Adipose tissue (tissue), 3 donors: Measurements from ENCODE around the gene ERCC6. TPM values are rescaled to one million over a fixed set of nuclear protein-coding genes. Genes with fewer than 3 reads are reported as not detected.

Source experiments
- H3K27ac ChIP-seq: one replicate; pipeline ENCODE4 v1.5.1; 2013; ENCODE audit warnings: low read depth, low read length
- WGBS, 3 donors: extraction: QIAGEN DNeasy Blood & Tissue Kit; methylation state at CpG; one replicate each; pipeline ENCODE4 v1.1.7; 2013; 5-methylcytosine and 5-hydroxymethylcytosine counted together
- polyA plus RNA-seq, 3 donors: library from polyadenylated mRNA; stranded (reverse); fragments of 200-250 nt; gene quantifications; one replicate each; pipeline ENCODE4 v1.2.3, GENCODE V29; 2013
- donor health status: healthy with polysubstance abuse.
- donor health status: Bipolar disorder and iron deficiency.
- donor health status: healthy.

The ERCC6 gene
- 1 to 10 TPM; 3.0 to 7.4 (median 3.3) TPM for polyA plus RNA-seq

GRCh38 chr10:49538381-49539319 lies at the start of gene ERCC6:
TSS of gene ERCC6 (minus strand) at chr10:49539121.
- 1% methylated on average over 67 to 75 of the region's 75 CpGs for WGBS, 3 donors
- no peak within 1 kb of the TSS for H3K27ac ChIP-seq

GRCh38 chr10:49587981-49588380 lies 49.1 kb upstream of the ERCC6 start:
- WGBS, 3 donors, result 72 to 80% (median 79%) methylated on average over 4 of the region's 4 CpGs
- no peak overlapping the region for H3K27ac ChIP-seq

GRCh38 chr10:49585387-49585786 lies 46.5 kb upstream of the ERCC6 start:
- no peak overlapping the region for H3K27ac ChIP-seq

- WGBS, 3 donors, result 45 to 55% (median 49%) methylated on average over 2 of the region's 2 CpGs
- H3K27ac ChIP-seq, result no peak overlapping the region
Observed at GRCh38 chr10:49579621-49580020, 40.7 kb upstream of the ERCC6 start.

GRCh38 chr10:49578392-49578791 lies 39.5 kb upstream of the ERCC6 start:
- H3K27ac ChIP-seq, result no peak overlapping the region
- 86 to 96% (median 89%) methylated on average over 3 of the region's 3 CpGs for WGBS, 3 donors

GRCh38 chr10:49577182-49577925 lies 38.4 kb upstream of the ERCC6 start:
- WGBS, 3 donors, result 49 to 79% (median 77%) methylated on average over 2 of the region's 2 CpGs
- no peak overlapping the region for H3K27ac ChIP-seq

- 77 to 87% (median 84%) methylated on average over 11 of the region's 11 CpGs for WGBS, 3 donors
- H3K27ac ChIP-seq, result no peak overlapping the region
Observed at GRCh38 chr10:49575489-49576072, 36.7 kb upstream of the ERCC6 start.

GRCh38 chr10:49572594-49573114 lies 33.7 kb upstream of the ERCC6 start:
- WGBS, 3 donors, result 66 to 77% (median 70%) methylated on average over 9 of the region's 9 CpGs

GRCh38 chr10:49571388-49571787 lies 32.5 kb upstream of the ERCC6 start:
- WGBS, 3 donors, result 29 to 49% (median 34%) methylated on average over 2 of the region's 2 CpGs
- no peak overlapping the region for H3K27ac ChIP-seq

More at GRCh38 chr10:49572594-49573114, 33.7 kb upstream of the ERCC6 start:
- H3K27ac ChIP-seq, result no peak overlapping the region

GRCh38 chr10:49569031-49569631 lies 30.2 kb upstream of the ERCC6 start:
- no peak overlapping the region for H3K27ac ChIP-seq
- WGBS, 3 donors, result 45 to 52% (median 47%) methylated on average over 3 of the region's 3 CpGs

GRCh38 chr10:49568235-49568634 lies 29.3 kb upstream of the ERCC6 start:
- no peak overlapping the region for H3K27ac ChIP-seq
- 39 to 56% (median 50%) methylated on average over 2 of the region's 2 CpGs for WGBS, 3 donors

- WGBS, 3 donors, result 74 to 80% (median 78%) methylated on average over 1 of the region's 1 CpG
- no peak overlapping the region for H3K27ac ChIP-seq
Observed at GRCh38 chr10:49567810-49568209, 28.9 kb upstream of the ERCC6 start.

- H3K27ac ChIP-seq, result no peak overlapping the region
- WGBS, 3 donors, result 73 to 89% (median 87%) methylated on average over 4 of the region's 4 CpGs
Observed at GRCh38 chr10:49564461-49565009, 25.6 kb upstream of the ERCC6 start.

- WGBS, 3 donors, result 61 to 82% (median 71%) methylated on average over 1 of the region's 1 CpG
- no peak overlapping the region for H3K27ac ChIP-seq
Observed at GRCh38 chr10:49562893-49563292, 24.0 kb upstream of the ERCC6 start.

- WGBS, 3 donors, result 31 to 64% (median 44%) methylated on average over 2 of the region's 2 CpGs
- no peak overlapping the region for H3K27ac ChIP-seq
Observed at GRCh38 chr10:49560526-49560925, 21.6 kb upstream of the ERCC6 start.

GRCh38 chr10:49559476-49559875 lies 20.6 kb upstream of the ERCC6 start:
- WGBS, 3 donors, result 15 to 35% (median 24%) methylated on average over 1 of the region's 1 CpG
- H3K27ac ChIP-seq, result no peak overlapping the region

- H3K27ac ChIP-seq, result no peak overlapping the region
- 62 to 79% (median 73%) methylated on average over 5 of the region's 5 CpGs for WGBS, 3 donors
Observed at GRCh38 chr10:49558190-49558589, 19.3 kb upstream of the ERCC6 start.

- 78 to 86% (median 83%) methylated on average over 2 of the region's 2 CpGs for WGBS, 3 donors
- H3K27ac ChIP-seq, result no peak overlapping the region
Observed at GRCh38 chr10:49557681-49558080, 18.8 kb upstream of the ERCC6 start.
